NCI-H524 treated with DMSO at 0.1 percent for 48 hours (cell line): ENCODE data around the gene ALG11.
A peak's percentile ranks its signal among the peaks of the same experiment; 100 is the strongest.

ENCODE experiments used
- DNase-seq: peaks from one replicate; lab custom pipeline; 2025; lab: John Stamatoyannopoulos, UW

ALG11 gene

DNA sequence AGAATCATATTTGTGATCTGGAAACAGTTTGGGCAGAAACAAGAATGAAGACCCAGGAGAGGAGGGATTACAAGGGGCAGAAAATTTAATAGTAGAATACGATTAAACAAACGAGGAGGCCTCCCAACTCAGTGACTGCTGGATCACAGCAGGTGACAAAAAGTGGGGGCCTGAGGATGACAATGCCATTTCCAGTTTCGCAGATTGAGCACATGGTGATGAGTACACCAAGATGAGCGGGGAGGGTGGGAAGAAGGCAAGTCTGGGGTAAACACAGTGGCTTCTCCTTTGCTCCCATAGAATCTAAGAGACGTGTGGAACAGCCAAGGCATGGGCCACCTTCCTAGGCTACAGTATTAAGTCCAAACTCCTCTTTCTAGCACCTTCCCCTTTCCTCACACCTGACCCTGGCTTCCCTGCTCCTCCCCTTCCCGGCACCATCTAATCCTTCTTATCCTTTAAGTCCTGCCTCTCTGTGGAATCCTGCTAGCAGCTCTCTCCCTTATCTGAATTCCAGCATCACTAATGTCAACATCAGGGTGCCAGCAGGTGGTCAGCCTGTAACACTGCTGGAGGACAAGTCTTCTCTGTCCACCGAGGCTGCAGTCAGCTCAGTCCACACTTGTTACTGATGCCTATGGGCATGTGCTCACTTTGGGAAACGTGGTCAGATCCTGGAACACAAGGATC is 14.4 kb upstream of the ALG11 start:
- peak; percentile 37 for DNase-seq

DNA sequence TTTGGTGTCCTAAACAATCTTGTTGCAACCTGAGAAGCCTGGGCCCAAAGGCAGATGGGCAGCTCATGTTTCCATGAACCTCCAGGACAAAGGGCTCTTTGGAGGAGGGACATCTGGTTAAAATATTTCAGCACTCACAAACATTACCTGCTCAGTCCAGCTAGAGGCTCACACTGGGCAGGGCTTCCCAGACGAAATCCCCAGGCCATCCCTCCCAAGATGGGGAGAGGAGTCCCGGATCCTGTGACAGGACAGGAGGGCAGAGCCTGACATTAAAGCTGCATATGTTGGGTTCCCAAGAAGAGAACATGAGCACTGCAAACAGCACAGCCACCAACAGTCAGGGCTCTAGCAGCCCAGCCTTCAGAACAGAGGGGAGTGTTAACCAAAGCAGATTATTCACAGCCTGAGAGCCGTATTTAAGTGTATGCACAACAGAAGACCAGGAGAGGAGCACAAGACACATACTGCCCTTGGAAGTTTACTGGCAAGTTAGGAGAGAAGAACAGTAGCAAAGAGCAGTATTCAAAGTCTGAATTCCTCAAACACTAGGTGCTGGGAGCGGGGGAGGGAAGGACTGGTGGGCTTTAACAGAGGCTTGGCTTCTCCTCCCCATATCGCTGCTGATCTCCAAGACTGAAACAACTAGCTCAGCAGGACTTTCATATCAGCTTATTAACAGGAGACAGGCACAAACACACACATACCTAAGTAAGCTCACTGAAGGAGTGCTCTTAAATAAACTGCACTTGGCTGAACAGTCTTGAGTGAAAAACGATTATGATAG is 13.3 kb upstream of the ALG11 start:
- peak; percentile 24 for DNase-seq

DNA sequence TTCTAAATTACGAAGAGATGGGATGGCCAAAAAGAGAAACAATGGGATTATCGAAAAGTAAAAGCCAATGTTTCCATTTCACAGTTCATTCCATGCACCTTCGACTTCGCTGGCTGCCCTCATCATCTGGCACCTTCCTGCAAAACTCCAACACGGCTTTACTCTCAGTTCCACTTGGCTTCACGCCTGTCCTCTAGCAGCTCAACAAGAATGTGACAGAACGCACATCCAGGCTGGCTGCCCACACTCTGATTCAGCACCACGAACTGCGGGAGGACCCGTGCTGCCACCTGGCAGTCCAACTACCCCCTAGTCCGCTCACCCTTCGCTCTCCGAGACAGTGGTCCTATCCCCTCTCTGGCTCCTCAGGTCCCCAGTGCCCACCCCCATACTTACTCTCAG is 12.7 kb upstream of the ALG11 start:
- DNase-seq = peak; percentile 24

DNA sequence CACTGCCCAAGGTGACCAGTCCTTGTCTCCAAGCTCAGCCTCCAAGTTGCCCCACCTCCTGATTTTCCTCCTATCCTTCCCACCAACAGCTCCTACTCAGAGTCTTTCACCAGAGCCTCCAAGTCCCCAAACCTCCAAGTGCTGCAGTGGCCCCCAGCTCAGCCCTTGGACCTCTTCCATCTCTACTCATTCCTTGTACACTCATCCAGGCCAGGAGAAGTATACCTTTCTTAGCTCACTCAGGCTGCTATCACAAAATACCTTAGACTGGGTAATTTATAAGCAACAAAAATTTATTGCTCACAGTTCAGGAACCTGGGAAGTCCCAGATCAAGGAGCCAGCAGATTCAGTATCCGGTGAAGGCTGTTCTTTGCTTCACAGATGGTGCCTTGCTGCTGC is 12.3 kb upstream of the ALG11 start:
- no peak for DNase-seq

DNA sequence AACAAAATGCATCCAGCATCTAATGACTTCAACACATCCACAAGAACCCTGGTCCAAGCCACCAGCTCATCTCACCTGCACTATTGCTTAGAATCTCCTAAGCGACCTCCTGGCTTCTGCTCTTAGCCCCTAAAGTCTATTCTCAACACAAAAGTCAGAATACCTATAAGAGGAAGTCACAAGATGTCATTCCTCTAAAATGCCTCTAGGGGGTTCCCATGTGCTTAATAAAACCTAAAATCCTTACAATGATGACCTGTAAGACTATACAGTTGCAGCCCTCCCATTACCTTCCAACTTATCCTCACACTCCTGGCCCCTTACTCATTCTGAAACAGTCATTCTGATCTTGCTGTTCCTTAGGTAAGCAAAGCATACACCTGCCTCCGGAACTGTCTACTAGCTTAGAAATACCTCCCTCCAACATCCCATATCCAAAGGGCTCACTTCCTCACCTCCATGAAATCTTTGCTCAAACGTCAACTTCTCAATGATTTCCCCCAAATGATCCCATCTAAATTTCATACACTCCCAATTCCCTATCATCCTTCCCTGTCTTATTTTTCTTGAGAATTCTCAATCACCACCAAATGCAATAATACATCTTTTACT is 11.0 kb upstream of the ALG11 start:
- no peak for DNase-seq

DNA sequence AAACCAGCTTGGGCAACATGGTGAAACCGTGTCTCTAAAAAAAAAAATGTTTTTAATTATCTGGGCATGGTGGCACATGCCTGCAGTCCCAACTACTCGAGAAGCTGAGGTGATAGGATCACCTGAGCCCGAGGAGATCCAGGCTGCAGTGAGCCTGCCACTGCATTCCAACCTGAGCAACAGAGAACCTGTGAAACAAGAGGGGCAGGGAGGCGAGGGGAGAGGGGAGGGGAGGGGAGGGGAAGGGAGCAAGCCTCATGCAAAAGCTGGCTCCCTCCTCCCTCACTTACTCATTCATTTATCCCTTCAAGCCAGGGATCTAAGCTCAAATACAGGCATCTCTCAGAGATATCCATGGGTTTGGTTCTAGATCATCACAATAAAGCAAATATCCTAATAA is 9.8 kb upstream of the ALG11 start:
- no peak for DNase-seq

DNA sequence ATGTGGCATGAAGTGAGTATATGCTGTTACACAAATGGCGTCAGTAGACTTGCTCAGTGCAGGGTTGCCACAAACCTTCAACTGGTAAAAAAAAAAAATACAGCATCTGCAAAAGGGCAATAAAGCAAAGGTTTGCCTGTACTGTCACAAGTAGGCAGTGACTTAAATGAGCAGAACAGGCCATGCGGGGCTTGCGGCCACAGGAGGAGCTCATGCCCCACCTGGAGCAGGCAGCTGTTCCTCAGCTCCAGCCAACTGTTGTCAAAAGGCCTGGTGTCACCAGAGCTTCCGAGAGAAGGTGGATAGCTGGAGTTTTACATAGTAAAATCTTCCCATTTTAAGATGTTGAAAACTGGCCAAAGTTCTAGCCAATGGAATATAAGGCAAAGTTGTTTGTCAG is 8.7 kb upstream of the ALG11 start:
- DNase-seq = peak; percentile 48

DNA sequence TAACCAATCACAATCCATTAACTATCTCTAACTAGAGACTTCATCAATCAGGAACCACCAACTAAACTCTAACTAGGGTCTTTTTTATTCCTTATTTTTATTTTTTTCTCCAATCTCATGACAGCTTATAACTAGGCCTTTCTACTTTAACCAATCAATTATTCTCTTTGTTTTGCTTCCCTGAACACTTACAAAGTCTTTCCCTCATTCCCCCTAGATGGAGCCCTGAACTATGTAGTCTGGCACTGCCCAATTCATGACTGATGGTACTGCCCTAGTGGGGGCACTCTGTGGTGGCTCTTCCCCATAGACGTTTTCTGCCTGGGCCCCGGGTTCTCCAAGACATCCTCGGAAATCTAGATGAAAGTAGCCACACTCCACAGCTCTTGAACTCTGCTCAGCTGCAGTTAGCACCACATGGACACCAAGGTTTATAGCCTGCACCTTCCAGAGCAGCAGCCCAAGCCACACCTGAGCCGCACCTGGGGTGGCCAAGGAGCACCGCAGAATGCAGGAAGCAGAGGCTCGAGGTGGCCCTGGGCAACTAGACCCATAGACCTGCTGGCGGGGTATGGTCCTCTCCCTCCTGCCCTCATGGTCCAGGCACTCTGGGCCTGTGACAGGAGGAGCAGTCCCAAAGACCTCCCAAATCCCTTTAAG is 7.6 kb upstream of the ALG11 start:
- DNase-seq = no peak

DNA sequence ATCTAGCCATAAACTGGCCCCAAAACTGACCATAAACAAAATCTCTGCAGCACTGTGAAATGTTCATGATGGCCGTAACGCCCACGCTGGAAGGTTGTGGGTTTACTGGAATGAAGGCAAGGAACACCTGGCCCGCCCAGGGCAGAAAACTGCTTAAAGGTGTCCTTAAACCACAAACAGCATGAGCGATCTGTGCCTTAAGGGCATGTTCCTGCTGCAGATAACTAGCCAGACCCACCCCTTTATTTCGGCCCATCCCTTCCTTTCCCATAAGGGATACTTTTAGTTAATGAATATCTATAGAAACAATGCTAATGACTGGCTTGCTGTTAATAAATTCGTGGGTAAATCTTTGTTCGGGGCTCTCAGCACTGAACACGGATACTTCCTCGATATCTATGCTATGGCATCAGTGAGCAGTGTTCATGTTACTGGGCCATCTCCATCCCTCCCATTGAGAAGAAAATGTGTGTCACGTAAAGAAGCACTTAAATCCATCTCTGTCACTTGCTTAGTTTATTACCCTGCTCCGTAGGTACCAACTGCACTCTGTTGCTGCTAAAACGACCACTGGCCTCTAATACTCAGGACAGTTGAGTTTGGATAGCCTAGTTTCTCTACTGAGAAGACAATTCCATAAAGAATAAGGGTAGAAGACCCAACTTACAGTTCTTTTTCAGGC is 6.2 kb upstream of the ALG11 start:
- DNase-seq = no peak

DNA sequence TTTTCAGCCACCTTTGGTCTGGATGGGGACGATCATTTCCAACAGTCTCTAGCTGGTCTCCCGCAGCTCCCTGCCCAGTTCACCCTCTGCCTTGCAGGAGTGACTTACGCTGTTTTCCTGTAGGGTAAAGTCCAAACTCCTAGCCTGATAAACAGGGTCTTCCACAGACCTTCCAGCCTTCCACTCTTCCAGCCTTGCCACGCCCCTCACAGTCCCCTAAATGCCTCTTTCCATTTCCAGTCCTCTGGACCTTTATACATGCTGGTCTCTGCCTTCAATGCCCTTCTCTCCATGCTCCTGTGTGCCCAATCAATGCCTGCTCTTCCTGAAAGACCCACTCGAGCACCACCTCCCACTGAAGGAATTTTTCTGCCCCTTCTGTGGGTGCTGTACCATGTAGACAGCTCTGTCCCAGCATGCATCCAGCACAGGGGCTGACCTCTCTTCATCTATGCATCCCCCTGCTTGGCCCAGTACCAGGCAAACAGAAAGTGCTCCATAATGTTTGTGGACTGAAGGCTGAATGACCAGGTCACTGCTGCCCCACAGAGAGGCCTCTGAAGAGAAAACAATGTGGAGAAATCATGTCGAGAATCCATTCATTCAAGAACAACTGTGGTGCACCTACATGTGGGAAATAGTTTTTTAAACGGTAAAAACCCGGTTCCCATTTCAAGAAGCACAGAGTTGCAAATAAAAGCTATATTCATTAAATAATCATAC is 5.5 kb upstream of the ALG11 start:
- DNase-seq = no peak

DNA sequence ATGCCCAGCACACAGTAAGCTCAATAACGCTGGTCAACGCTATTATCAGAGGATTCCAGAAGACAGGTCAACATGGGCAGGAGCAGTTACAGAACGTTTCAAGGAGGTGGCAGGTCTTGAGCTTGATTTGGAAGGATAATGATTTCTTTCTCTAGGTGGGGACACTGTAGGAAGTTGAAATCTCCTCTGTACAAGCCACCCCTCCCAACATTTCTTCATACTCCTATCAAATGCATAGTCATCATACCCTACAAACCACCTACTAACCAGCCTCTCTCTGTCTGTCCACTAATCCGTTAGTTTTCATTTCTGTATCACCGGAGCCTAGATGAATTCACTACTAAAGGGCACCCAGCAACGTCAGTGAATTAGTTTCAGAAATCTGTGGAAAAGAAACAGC is 2.3 kb upstream of the ALG11 start:
- DNase-seq = no peak

DNA sequence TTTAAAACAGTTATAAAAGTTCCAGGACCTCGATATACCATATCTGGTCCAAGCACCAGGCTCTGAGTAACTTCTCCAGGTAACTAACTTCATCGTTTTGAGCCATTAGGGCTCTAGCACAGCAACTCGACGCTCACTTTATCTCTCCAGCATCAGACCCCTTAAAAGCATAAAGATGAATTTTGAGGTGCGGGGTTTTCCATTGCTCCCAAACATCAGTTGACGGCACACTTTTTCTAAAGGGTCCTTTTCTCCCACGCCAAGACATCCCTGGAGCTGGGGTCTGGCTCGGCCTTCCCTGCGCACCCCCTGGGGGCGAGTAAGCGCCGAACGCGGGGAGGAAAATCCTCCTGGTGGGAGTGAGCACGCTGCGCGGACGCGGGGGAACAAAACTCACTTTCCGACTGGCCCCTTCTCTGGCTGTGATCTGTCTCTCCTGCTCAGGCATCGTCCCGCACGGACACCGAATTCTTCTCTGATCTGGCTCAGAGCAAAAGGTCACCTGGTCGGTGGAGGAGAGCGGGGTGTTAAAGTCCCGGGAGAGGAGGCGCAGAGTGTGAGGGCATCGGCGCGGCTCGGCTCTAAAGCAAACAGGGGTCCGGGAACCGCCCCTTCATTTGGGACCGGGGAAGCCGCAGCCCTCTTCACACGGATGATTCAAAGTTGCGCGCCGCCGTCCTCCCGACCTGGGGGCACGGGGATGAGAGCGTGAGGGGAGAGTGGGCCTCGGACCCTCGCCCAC is 1.1 kb upstream of the ALG11 start, which contains the start of gene ATP7B:
ATP7B (minus strand) TSS at position 561 of the 742 bp plus-strand sequence; CDS start at position 448, 113 bp downstream.
- DNase-seq = no peak

DNA sequence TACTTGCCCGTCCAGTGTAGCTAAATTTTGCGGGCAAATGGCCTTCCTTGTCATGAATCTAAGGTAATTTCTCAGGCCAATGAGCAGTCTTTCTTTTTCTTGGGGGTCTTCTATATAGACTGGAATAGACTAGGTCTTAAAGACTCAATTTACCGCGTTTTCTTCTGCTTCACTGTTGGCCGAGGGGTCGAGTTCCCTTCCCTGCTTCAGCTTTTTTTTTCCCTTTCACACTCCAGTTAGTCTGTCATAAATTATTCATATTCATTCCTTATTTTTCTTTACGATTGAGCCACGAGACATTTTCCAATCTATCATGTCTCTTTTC is 276 bp downstream of the ALG11 start:
- no peak for DNase-seq

DNA sequence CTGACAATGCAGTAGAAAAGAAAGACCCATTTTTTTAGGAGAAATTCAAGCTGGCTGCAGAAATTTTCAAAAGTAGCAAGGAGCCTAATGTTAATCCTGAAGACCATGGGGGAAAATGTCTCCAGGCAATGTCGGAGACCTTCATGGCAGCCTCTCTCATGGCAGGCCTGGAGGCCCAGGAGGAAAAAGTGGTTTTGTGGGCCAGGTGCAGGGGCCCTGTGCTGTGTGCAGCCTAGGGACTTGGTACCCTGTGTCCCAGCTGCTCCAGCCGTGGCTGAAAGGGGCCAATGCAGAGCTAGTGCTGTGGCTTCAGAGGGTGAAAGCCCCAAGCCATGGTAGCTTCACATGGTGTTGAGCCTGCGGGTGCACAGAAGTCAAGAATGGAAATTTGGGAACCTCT is 4.1 kb downstream of the ALG11 start:
- DNase-seq = no peak

DNA sequence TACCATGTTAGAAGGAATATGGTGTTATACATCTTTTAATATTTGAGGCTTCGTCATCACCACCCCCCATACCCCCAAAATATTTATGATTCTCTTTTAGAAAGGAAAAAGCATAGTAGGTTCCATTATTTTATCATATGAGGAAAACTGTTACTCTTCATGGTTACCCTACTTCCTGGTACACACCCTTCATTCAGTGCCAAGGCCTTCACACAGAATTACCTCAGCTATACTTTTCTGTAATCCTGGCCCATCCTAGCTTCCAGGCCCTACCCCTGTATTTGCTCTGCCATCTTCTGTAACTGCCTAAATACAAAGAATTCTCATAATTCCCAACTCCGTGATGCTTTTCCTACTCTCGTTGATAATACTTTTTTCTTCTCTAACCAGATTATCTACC is 8.0 kb downstream of the ALG11 start:
- DNase-seq = no peak

DNA sequence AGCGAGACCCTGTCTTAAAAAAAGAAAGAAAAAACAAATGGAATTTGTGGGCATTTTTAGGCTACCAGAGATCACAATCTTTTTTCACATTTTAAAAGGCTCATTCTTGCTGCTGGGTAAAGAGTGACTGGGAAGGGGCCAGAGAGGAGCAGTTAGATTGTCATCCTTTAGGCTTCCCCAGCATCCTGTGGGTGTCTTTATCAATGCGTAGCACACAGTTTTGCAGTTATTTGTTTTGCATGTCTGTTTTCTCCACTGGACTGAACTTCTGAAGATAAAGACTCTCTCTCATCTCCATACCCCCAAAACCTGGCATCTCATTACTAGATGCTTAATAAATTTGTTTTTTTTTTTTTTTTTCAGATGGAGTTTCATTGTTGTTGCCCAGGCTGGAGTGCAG is 10.2 kb downstream of the ALG11 start:
- DNase-seq = no peak

DNA sequence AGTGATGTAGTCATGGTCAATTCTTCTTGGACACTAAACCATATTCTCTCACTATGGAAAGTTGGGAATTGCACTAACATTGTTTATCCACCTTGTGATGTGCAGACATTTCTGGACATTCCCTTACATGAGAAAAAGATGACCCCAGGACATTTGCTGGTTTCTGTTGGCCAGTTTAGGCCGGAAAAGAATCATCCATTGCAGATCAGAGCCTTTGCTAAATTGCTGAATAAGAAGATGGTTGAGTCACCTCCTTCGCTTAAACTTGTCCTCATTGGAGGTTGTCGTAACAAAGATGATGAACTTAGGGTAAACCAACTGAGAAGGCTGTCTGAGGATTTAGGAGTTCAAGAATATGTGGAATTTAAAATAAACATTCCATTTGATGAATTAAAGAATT is 12.3 kb downstream of the ALG11 start, which contains the start of gene UTP14C:
UTP14C (plus strand) TSS at position 211 of the 400 bp plus-strand sequence. CDS start 4,114 bp downstream, outside the sequence.
- no peak for DNase-seq

DNA sequence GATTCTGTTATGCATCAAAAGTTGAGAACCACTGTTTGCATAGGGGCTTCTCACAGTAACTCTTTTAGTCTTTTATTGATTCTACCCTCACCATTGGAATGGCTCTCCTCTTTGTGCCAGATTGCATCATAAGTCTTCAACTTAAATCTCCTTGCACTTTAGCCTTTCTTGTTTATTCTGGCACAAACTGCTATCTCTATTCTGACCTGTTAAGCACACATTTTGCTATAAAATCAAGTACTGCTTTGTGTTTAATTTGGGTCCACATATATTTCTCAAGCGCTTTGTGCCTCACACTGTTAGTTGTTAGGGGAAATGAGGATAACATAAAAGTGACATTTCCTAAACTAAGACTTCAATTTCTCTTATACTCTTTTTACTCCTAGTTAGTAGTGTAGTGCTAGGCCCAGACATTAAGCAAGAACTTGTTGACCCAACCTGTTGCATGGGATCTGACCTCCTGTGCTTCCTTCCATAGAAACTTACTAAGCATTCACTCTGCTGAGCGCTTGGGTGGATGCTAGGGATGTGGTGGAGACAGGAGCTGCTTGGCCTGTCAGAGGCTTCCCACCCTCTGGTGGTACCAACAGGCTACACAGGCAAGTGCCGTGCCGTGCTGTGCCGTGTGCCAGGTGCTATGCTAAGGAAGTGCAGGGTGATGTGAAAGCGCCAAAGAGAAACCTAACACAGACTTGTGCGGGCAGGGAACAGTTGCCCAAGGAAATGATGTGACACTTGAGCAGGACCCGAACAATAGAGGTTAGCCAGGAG is 13.5 kb downstream of the ALG11 start:
- DNase-seq = no peak

DNA sequence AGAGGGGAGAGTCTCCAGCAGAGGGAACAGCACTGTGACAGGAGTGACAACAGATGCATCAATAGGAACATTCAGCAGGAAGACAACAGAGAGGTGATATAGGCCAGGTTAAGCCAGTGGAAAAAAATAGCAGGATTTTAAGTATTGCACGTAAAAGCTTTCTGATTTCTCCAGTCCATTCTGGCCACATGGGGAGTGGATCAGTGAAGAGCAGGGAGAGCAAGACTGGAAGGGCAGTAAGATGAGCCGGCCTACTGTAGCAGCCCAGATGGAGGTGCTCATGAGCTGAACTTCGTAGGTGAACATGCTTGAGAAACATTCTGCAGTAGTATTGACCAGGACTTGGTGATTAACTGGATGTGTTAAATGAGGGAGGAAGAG is 14.0 kb downstream of the ALG11 start:
- DNase-seq = no peak

DNA sequence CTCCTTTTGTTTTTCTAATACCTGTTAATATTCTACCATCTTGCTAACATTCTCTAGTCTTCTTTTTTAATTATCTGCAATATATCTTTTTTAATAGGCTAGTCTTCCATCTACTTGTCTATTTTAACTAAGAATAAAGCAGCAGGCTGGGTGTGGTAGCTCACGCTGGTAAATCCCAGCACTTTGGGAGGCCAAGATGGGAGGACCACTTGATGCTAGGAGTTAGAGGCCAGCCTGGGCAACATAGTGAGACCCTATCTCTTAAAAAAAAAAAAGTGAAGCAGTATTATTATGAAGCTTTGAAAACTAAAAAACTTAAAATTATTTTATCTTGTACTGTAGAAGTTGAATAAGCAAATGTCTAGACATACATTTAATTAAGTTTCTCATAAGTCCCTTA is 15.6 kb downstream of the ALG11 start:
- DNase-seq = no peak
